Ishikawa (cell line): ENCODE data around the gene ICAM1.

Source experiments
- EP300 ChIP-seq: IDR thresholded peaks from 2 replicates; pipeline ENCODE4 v1.6.1; 2012; ENCODE audit warnings: borderline replicate concordance
- REST ChIP-seq: IDR thresholded peaks from 2 replicates; pipeline ENCODE4 v1.6.1; 2012; ENCODE audit warnings: low read depth, mild to moderate bottlenecking
- USF1 ChIP-seq: IDR thresholded peaks from 2 replicates; pipeline ENCODE4 v1.6.1; 2012
- YY1 ChIP-seq: IDR thresholded peaks from 2 replicates; pipeline ENCODE4 v1.6.1; 2012; ENCODE audit warnings: low read depth

GRCh38 chr19:10290357-10290875 lies 19.5 kb downstream of the ICAM1 start:
- no peak for TF ChIP-seq USF1
- TF ChIP-seq YY1: no peak
- TF ChIP-seq EP300: no peak
- TF ChIP-seq REST: no peak
